GM19438 (cell line): Measurements from ENCODE around the gene CARD19.
A peak's percentile ranks its signal among the peaks of the same experiment; 100 is the strongest.
"Not testable (repeated sequence)": the region's sequence is repeated elsewhere in the genome, so short reads cannot be mapped to it uniquely, and the experiment has no call there.

Experiments used
- ATAC-seq: cut with Tn5 transposase; IDR thresholded peaks from one replicate; pipeline ENCODE4 v1.9.1; 2021; ENCODE audit warnings: low read depth; ENCODE audit not compliant: unreplicated experiment

CARD19 gene

GRCh38 chr9:93129691-93130500 is 33.9 kb downstream of the CARD19 start:
- no peak for ATAC-seq

- no peak for ATAC-seq
Measured at GRCh38 chr9:93130861-93131481, 35.0 kb downstream of the CARD19 start.

DNA sequence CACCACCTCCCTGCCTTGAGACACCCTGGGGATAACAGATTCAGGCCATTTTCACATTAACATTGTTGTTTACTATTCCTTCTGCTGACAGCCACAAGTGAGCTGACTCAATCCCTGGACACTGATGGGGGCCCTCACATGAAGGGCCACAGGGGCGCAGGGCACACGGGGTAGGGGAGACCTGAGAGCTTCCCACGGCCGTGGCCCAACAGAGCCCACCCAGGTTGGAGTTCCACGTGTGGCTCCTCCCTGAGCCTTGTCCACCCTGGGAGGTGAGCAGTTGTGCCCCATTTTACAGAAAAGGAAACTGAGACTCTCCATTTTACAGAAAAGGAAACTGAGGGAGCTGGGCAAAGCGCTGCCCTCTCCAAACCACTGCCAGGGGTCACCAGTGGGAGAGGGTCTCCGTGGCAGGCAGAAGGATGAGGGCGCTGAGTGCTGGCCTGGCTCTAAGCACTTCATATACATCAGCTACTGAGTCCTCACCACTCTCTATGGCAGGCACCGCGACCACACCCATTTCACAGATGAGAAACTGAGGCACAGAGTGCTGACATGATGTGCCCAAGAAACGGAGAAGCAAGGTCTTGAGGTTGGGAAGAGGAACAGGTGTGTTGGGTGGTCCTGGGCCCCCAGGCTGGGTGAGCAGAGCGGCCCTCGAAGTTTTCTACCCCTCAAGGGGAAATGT is 35.7 kb downstream of the CARD19 start:
- ATAC-seq: no peak

GRCh38 chr9:93132287-93132927 is 36.4 kb downstream of the CARD19 start:
- no peak for ATAC-seq

DNA sequence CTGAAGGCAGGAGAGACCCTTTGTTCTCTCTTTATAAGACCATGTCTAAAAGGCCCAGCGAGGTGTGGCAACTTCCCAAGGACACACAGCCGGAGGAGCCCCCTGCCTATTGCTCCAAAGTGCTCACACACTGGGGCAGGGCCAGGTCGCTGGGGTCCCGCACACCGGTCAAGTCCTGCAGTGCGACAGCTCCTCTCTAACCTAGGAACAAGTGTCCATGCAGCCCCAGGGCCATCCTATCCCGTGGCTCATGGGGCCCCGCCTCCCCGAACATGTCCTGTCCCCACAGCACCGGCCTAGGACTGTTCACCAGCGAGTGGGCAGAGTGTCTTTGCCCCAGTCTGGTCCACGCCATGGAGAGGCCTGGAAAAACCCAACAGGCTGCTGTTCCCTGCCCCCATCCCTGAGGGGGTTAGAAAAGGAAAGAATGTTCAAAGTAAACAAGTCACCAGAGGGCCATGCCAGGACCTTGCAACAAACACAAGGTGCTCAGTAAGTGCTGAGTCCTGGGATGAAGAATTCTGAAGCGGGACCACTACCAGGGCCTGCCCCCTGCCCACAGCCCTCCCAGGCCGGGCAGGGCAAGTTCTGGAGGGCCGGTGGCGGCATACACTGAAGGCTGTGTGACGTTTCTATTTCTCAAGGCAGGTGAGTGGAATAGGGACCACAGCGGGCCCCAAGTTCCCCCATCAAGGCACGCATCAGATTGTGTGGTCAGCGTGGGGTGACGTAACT is 37.1 kb downstream of the CARD19 start:
- no peak for ATAC-seq

GRCh38 chr9:93133681-93134014 is 37.6 kb downstream of the CARD19 start:
- ATAC-seq: peak; percentile 41

GRCh38 chr9:93134015-93134739 is 38.2 kb downstream of the CARD19 start, which contains the start of gene NINJ1:
NINJ1 (minus strand) TSS chr9:93134251; CDS start chr9:93134217, 34 bp downstream.
- peak; percentile 68 for ATAC-seq

DNA sequence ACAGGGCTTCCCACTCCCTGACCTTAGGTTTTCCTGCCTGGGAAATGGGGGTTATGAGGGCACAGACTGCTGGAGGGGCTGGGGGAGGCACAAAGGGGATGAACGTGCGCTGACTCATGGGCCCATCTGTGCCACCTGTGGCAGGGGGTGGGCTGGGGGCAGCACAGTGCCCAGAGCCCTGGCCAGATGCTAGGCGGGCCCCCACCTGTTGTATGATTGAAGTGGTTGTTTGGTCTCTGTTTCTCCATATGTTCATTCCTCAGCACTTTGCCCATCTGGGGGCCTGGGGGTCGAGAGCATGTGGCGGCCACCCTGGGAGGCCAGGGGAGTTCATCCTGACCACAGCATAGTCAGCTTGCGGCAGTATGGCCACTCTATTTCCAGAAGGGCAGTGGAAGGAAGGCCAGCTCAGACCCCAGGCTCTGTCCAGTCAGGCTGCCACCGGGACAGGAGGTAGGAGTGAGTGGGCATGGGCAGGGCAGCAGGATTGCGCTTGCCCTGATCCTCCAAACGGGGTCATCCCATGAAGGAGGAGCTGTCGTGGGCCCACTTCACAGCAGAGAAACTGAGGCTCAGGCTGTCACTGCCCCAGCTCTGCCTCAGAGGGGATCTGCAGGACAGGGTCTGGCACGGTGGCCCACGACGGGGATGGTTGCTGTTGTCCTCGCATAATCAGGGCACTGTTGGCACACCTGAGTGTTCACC is 38.9 kb downstream of the CARD19 start:
- no peak for ATAC-seq

- no peak for ATAC-seq
Measured at GRCh38 chr9:93136011-93136440, 40.0 kb downstream of the CARD19 start.

GRCh38 chr9:93137362-93137761 is 41.3 kb downstream of the CARD19 start:
- ATAC-seq: no peak

- ATAC-seq: no peak
Measured at GRCh38 chr9:93138171-93138764, 42.3 kb downstream of the CARD19 start.

DNA sequence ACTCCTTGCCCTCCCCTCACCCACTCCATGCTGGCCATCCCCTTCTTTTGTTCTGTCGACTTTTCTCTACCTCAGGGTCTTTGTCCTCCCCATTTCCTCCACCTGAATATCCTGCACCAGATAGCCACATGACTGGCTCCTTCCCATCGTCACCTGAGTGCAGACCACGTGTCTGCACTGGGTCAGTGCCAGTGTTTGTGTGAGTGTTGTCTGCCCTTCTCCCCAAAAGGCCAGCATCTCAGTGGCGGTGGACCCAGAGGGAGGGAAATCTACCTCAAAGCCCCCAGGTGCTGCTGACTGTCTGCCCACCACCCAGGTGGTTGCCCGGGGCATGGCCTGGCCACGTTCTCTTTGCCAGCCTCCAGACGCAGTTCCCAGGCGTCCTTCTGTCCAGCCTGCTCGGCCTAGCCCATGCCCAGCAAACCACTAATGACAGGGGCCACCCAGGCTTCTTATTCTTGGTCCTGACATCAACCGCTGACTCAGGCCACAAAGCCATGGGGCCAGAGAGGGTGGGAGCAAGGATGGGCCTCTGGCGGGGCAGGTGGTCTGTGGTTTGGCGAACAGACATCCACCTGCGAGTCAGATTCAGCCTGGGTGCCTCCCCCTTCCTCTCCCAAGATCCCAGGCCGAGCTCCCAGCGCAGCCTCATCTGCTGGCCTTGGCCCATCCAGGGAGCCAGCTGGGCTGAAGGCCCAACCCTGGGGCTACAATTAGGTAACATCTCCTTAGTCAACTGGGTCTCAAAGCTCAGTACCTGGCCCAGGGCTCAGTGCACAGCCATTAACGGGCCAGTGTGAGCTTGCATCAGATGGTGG is 43.6 kb downstream of the CARD19 start:
- ATAC-seq: no peak

DNA sequence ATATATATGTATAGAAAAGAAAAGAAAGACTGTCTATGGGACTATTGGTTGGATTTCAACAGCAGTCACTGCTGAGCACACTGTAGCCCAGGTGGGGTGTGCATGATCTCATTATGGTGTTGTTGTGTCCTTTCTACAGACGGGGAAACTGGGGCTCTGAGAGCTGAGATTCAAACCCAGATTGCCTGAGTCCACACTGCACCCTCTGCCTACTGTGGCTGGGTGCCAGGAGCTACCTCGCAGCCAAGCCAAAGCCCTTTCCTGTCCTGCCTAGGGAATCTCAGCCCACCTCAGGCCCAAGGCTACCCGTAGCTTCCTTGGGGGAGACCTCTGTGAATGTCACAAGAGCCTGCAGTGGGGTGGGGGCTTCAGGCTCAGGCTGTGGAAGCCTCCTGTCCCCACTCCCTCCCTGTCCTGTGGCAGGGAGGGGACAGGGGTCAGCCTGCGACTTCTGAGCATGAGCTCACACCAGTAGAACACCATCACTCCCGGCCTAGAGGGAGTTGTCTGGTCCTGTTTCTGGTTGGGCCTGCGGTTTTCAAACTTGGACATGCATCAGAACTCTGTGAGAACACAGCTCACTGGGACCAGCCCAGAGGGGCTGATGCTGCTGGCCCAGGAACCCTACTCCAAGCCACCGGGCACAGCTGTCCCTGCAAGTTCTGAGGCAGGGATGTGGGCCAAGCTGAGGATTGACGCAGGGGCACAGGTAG is 45.9 kb downstream of the CARD19 start:
- ATAC-seq: no peak

DNA sequence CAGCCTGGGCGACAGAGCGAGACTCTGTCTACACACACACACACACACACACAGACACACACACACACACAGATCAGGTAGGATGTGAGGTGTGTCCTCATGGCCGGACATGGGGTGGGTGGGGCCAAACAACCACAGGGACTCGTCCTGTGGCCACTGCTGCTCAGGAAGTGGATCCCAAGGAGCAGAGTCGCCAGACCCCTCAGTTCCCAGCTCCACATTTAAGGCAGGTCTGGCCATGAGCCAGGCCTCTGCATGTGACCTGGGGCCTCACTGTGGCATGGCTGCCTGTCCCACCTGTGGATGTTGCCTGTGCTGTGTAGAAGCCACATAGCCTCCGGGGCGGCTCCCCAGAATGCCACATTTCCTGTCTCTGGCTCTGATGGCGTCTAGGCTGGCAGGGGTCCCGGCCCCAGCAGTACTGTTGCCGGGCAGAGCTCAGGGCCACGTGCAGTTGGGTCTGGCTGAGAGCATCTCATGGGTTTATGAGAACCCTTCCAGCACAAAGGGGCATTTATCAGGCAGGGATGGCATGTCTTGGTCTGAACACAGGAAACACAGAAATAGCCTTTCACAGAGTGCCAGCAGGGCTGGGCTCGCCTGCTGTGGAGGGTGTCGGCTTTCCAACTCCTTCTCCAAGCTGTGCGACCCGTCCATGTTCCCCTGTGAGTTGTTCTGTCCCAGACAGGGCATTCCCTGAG is 48.0 kb downstream of the CARD19 start:
- ATAC-seq: no peak

DNA sequence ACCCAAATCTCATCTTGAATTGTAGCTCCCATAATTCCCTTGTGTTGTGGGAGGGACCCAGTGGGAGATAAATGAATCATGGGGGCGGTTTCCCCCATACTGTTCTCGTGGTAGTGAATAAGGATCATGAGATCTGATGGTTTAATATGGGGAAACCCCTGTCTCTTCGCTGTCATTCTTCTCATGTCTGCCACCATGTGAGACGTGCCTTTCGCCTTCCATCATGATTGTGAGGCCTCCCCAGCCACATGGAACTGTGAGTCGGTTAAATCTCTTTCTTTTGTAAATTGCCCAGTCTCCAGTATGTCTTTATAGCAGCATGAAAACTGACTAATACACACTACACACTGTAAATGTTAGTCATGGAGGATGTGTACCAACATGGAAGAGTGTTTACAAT is 50.7 kb downstream of the CARD19 start:
- not testable (repeated sequence) for ATAC-seq

GRCh38 chr9:93147632-93148031 is 51.6 kb downstream of the CARD19 start:
- ATAC-seq: no peak

GRCh38 chr9:93148721-93149120 is 52.7 kb downstream of the CARD19 start:
- no peak for ATAC-seq
